Measurements from ENCODE around the gene MRPL24.
A peak's percentile ranks its signal among the peaks of the same experiment; 100 is the strongest.

MRPL24 gene

GRCh38 chr1:156690675-156691036, 50.2 kb downstream of the MRPL24 start:
- no peak for DNase-seq

GRCh38 chr1:156689953-156690674, 50.8 kb downstream of the MRPL24 start:
- DNase-seq = peak; percentile 50

GRCh38 chr1:156689035-156689952, 51.6 kb downstream of the MRPL24 start:
- peak; percentile 90 for DNase-seq

Data from NCI-H69 (cell line).